G401 (cell line): ENCODE measurements around the gene TIMMDC1. TPM values are rescaled to one million over a fixed set of nuclear protein-coding genes. Genes with fewer than 3 reads are reported as not detected.

Experiments used
- total RNA-seq: library from RNA; depleted of rRNA; stranded (reverse); fragments of >200 nt; shearing (Covaris generic); gene quantifications from 2 replicates; pipeline ENCODE4 v1.2.3, GENCODE V29; 2014; rRNA removed

TIMMDC1 gene
- total RNA-seq, 1 experiment from 2014 or later, result 69.2 TPM

Other genes starting within 250 kb of the TIMMDC1 start
- not detected in 2 replicates for gene ARHGAP31, start 204.2 kb upstream of the TIMMDC1 start, total RNA-seq
- 26.6 and 31.2 TPM in 2 replicates for gene TMEM39A, start 34.9 kb upstream of the TIMMDC1 start, total RNA-seq
- gene POGLUT1, start 29.6 kb upstream of the TIMMDC1 start, total RNA-seq, result 5.5 and 31.4 TPM in 2 replicates
- gene CD80, start 61.1 kb downstream of the TIMMDC1 start, total RNA-seq, result not detected in 2 replicates
- not detected in 2 replicates for gene ADPRH, start 80.9 kb downstream of the TIMMDC1 start, total RNA-seq
- gene PLA1A, start 99.3 kb downstream of the TIMMDC1 start, total RNA-seq, result not detected in 2 replicates
- 0.06 TPM in 1 of 2 replicates, not detected in the other for gene POPDC2, start 162.0 kb downstream of the TIMMDC1 start, total RNA-seq
- 4.2 and 5.0 TPM in 2 replicates for gene COX17, start 178.9 kb downstream of the TIMMDC1 start, total RNA-seq
- not detected in 2 replicates for gene CFAP91, start 204.5 kb downstream of the TIMMDC1 start, total RNA-seq